Measurements from ENCODE around the gene STARD13. TPM values are rescaled to one million over a fixed set of nuclear protein-coding genes. Genes with fewer than 3 reads are reported as not detected.

Gene STARD13
- total RNA-seq, 1 experiment from 2014 or later = 9.1 TPM

DNA sequence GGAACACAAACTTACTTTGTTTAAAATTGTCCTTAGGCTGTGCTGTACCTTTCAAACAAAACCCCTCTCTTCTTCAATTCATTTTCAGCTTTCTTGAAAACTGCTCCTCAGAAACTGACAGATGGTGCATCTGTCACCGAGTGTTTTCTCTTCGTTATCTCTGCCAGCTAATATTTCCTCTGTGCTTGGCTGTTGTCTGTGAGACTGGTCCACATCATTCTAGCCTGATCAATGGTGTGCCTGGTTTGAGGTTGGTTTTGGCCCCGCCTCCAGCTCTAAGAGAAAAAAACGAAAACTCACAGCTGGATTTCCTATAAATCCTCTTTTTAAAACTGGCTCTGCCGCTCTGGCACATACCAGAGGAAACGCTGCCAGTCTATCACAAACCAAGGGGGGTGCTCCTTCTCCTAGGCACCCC, 79.7 kb downstream of the STARD13 start:
- H3K9me3 Mint-ChIP-seq (ENCODE audit: unreplicated experiment) = no peaks in the 10 kb centered on the region
- Histone ChIP-seq H3K27me3 (replicated peaks; ENCODE audit: control insufficient read depth, insufficient read depth, low read length) (no peaks in the 10 kb centered on the region), H3K4me3 (ENCODE audit: low read depth, low read length) (no peak overlapping the region), H3K9me3 (peaks cover 2% of the 10 kb centered on the region; the same call in 1 of the 2 replicates), H3K36me3 (ENCODE audit: control insufficient read depth, insufficient read depth, low read length) (no peaks in the 10 kb centered on the region), H3K4me1 (peaks cover 45% of the 10 kb centered on the region)
- TF ChIP-seq, protein P1, sequence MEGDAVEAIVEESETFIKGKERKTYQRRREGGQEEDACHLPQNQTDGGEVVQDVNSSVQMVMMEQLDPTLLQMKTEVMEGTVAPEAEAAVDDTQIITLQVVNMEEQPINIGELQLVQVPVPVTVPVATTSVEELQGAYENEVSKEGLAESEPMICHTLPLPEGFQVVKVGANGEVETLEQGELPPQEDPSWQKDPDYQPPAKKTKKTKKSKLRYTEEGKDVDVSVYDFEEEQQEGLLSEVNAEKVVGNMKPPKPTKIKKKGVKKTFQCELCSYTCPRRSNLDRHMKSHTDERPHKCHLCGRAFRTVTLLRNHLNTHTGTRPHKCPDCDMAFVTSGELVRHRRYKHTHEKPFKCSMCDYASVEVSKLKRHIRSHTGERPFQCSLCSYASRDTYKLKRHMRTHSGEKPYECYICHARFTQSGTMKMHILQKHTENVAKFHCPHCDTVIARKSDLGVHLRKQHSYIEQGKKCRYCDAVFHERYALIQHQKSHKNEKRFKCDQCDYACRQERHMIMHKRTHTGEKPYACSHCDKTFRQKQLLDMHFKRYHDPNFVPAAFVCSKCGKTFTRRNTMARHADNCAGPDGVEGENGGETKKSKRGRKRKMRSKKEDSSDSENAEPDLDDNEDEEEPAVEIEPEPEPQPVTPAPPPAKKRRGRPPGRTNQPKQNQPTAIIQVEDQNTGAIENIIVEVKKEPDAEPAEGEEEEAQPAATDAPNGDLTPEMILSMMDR (IDR thresholded peaks at IDR 0.05; ENCODE audit: insufficient read depth in 1 of 2, low read depth in 1 of 2, low read length in 1 of 2, severe bottlenecking in 1 of 2, unreplicated experiment in 1 of 2) = no peak
- DNase-seq = no peak
- H3K4me1 Mint-ChIP-seq (ENCODE audit: low read depth, unreplicated experiment) = peaks cover 51% of the 10 kb centered on the region
- H3K27ac Mint-ChIP-seq (ENCODE audit: unreplicated experiment) = no peak overlapping the region
- no TSS peak for BruUV-seq (replicated peaks)
- ChIA-PET CTCF (no interaction called here), POLR2A (interaction anchor here (0.6 kb wide), 1 partner anchor 80 kb away, joined by 4 read pairs; the partner anchor contains the start of gene STARD13)
- intact Hi-C loops (cut with micrococcal nuclease; ENCODE audit: unreplicated experiment) = no loop called here
- H3K36me3 Mint-ChIP-seq (ENCODE audit: insufficient read depth, unreplicated experiment) = no peaks in the 10 kb centered on the region
- H3K4me3 Mint-ChIP-seq (ENCODE audit: unreplicated experiment) = no peak overlapping the region
- no peaks in the 10 kb centered on the region for H3K27me3 Mint-ChIP-seq (ENCODE audit: insufficient read depth, unreplicated experiment)

- no peak overlapping the region for H3K4me3 Mint-ChIP-seq (ENCODE audit: unreplicated experiment)
- DNase-seq = no peak
Measured at GRCh38 chr13:33205224-33205623, 80.3 kb downstream of the STARD13 start.

GRCh38 chr13:33204130-33204927, 81.2 kb downstream of the STARD13 start:
- H3K4me3 Mint-ChIP-seq (ENCODE audit: unreplicated experiment) = no peak overlapping the region
- no peaks in the 10 kb centered on the region for H3K36me3 ChIP-seq (ENCODE audit: control insufficient read depth, insufficient read depth, low read length)
- no peaks in the 10 kb centered on the region for H3K36me3 Mint-ChIP-seq (ENCODE audit: insufficient read depth, unreplicated experiment)
- intact Hi-C loops (cut with micrococcal nuclease; ENCODE audit: unreplicated experiment) = no loop called here
- H3K4me1 ChIP-seq = peaks cover 45% of the 10 kb centered on the region
- H3K4me3 ChIP-seq (ENCODE audit: low read depth, low read length) = no peak overlapping the region
- ChIA-PET CTCF (no interaction called here), POLR2A (no interaction called here)
- no peak for DNase-seq
- H3K27me3 Mint-ChIP-seq (ENCODE audit: insufficient read depth, unreplicated experiment) = no peaks in the 10 kb centered on the region
- H3K9me3 ChIP-seq = peaks cover 2% of the 10 kb centered on the region; the same call in 1 of the 2 replicates
- no peaks in the 10 kb centered on the region for H3K27me3 ChIP-seq (replicated peaks; ENCODE audit: control insufficient read depth, insufficient read depth, low read length)
- TF ChIP-seq, protein P1 (IDR thresholded peaks at IDR 0.05; ENCODE audit: insufficient read depth in 1 of 2, low read depth in 1 of 2, low read length in 1 of 2, severe bottlenecking in 1 of 2, unreplicated experiment in 1 of 2) = no peak
- H3K27ac Mint-ChIP-seq (ENCODE audit: unreplicated experiment) = no peak overlapping the region
- H3K4me1 Mint-ChIP-seq (ENCODE audit: low read depth, unreplicated experiment) = peaks cover 48% of the 10 kb centered on the region
- H3K9me3 Mint-ChIP-seq (ENCODE audit: unreplicated experiment) = no peaks in the 10 kb centered on the region
- no TSS peak for BruUV-seq (replicated peaks)

More at GRCh38 chr13:33205224-33205623, 80.3 kb downstream of the STARD13 start:
- Mint-ChIP-seq H3K27ac (ENCODE audit: unreplicated experiment) (no peak overlapping the region), H3K4me1 (ENCODE audit: low read depth, unreplicated experiment) (peaks cover 51% of the 10 kb centered on the region), H3K9me3 (ENCODE audit: unreplicated experiment) (no peaks in the 10 kb centered on the region), H3K27me3 (ENCODE audit: insufficient read depth, unreplicated experiment) (no peaks in the 10 kb centered on the region), H3K36me3 (ENCODE audit: insufficient read depth, unreplicated experiment) (no peaks in the 10 kb centered on the region)
- no TSS peak for BruUV-seq (replicated peaks)
- TF ChIP-seq, protein P1 (IDR thresholded peaks at IDR 0.05; ENCODE audit: insufficient read depth in 1 of 2, low read depth in 1 of 2, low read length in 1 of 2, severe bottlenecking in 1 of 2, unreplicated experiment in 1 of 2) = no peak
- ChIA-PET CTCF (no interaction called here), POLR2A (interaction anchor here (0.6 kb wide), 1 partner anchor 80 kb away, joined by 4 read pairs; the partner anchor contains the start of gene STARD13)
- H3K36me3 ChIP-seq (ENCODE audit: control insufficient read depth, insufficient read depth, low read length) = no peaks in the 10 kb centered on the region
- H3K9me3 ChIP-seq = peaks cover 2% of the 10 kb centered on the region; the same call in 1 of the 2 replicates
- intact Hi-C loops (cut with micrococcal nuclease; ENCODE audit: unreplicated experiment) = no loop called here
- H3K4me3 ChIP-seq (ENCODE audit: low read depth, low read length) = no peak overlapping the region
- no peaks in the 10 kb centered on the region for H3K27me3 ChIP-seq (replicated peaks; ENCODE audit: control insufficient read depth, insufficient read depth, low read length)
- peaks cover 45% of the 10 kb centered on the region for H3K4me1 ChIP-seq

Data from Caco-2 (cell line).